HG03064 (cell line): ENCODE data around the gene RAB11B.
A peak's percentile ranks its signal among the peaks of the same experiment; 100 is the strongest.
"Not testable (repeated sequence)": the region's sequence is repeated elsewhere in the genome, so short reads cannot be mapped to it uniquely, and the experiment has no call there.

Source experiments
- ATAC-seq: cut with Tn5 transposase; IDR thresholded peaks from one replicate; pipeline ENCODE4 v1.9.1; 2021; ENCODE audit warnings: low read depth; ENCODE audit not compliant: unreplicated experiment

The RAB11B gene

GRCh38 chr19:8370176-8371010 is 19.8 kb upstream of the RAB11B start:
- ATAC-seq = no peak

- no peak for ATAC-seq
Measured at GRCh38 chr19:8371011-8371804, 19.0 kb upstream of the RAB11B start.

GRCh38 chr19:8373867-8374813 is 16.0 kb upstream of the RAB11B start:
- no peak for ATAC-seq

DNA sequence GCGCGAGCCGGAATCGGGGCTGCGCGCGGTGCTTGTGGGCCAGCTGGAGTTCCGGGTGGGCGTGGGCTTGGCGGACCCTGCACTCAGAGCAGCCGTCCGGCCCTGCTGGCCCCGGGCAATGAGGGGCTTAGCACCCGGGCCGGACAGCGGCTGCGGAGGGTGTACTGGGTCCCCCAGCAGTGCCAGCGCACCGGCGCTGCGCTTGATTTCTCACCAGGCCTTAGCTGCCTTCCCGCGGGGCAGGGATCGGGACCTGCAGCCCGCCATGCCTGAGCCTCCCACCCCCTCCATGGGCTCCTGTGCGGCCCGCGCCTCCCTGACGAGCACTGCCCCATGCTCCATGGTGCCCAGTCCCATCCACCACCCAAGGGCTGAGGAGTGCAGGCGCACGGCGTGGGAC is 14.4 kb upstream of the RAB11B start:
- not testable (repeated sequence) for ATAC-seq

GRCh38 chr19:8376373-8376974 is 13.7 kb upstream of the RAB11B start:
- not testable (repeated sequence) for ATAC-seq

DNA sequence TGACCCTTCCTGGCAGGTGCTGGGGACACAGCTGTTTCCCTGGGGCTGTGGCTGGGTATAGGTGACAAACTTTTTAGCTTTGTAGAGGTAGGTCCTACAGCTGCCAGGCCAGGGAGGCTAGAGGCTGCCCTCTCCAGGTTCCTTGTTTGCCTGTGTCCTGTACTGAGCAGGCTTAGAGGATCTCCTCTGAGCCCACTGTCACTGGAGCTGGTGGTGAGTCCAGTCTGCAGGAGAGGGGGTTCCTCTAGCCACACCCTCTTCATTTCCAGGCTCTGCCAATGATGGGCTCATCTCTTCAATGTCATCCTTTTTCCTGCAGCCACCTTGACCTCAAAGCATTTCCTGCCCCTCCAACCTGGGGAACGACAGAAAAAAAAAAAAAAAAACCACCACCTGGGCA is 12.6 kb upstream of the RAB11B start:
- no peak for ATAC-seq

- not testable (repeated sequence) for ATAC-seq
Measured at GRCh38 chr19:8379156-8379891, 10.8 kb upstream of the RAB11B start.

GRCh38 chr19:8384569-8384968 is 5.6 kb upstream of the RAB11B start:
- ATAC-seq = not testable (repeated sequence)

DNA sequence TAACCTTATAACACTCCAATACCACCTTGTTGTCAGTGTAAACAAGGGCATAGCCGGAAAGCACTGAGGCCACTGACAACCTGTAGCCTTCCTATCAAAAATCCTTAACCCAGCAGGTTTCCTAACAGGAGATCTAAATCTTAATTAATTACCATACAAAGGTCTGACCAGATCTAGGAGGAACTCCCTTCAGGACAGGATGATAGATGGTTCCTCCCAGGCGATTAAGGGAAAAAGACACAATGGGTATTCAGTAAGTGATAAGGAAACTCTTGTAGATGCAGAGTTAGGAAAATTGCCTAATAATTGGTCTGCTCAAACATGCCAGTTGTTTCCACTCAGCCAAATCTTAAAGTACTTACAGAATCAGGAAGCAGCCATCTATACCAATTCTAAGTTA is 5.1 kb upstream of the RAB11B start:
- not testable (repeated sequence) for ATAC-seq

GRCh38 chr19:8385566-8385965 is 4.6 kb upstream of the RAB11B start:
- not testable (repeated sequence) for ATAC-seq

- ATAC-seq = not testable (repeated sequence)
Measured at GRCh38 chr19:8386419-8386818, 3.7 kb upstream of the RAB11B start.

DNA sequence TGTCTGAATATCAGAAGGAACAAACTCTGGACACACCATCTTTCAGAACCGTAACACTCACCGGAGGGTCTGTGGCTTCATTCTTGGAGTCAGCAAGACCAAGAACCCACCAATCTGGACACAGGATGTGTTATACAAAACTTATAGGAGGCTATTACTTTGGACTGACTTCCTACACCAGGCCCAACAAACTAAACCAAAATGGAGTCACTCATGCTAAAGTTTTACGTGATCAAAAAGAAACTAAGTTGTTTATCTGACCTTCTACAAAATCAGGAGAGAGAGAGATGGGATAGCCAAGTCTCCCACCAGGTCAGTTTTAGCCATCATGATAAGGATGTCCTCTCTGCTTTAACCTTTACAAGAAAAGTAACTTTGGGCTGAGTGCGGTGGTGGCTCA is 3.2 kb upstream of the RAB11B start:
- ATAC-seq = no peak

DNA sequence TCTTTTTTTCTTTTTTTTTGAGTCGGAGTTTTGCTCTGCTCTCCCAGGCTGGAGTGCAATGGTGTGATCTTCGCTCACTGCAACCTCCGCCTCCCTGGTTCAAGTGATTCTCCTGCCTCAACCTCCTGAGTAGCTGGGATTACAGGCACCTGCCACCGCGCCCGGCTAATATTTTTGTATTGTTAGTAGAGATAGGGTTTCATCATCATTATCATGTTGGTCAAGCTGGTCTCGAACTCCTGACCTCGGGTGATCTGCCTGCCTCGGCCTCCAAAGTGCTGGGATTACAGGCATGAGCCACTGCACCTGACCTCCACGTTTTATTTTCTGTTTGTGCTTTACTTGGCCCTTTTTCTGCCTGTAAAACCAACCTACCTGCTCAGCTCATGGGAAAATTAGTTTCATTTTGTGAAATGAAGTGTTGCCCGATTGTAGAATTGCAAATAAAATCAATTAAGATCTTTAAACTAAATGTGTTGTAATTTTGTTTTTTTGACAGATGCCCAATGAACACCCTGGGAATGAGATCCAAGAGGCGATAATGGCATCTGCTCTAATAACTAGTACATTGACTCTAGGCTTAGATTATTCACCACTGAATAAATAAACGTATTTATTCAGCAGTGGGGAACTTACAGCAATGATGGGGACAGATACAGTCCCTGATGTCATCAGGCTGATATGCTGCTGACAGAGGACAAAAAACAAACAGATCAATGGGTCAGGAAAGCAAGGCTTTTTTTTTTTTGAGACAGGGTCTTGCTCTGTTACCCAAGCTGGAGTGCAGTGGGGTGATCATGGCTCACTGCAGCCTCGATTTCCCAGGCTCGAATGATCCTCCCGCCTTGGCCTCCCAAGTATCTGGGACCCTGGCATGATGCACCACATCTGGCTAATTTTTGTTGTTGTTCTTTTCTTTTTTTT is 2.2 kb upstream of the RAB11B start:
- no peak for ATAC-seq

- no peak for ATAC-seq
Measured at GRCh38 chr19:8388612-8388958, 1.6 kb upstream of the RAB11B start.

- ATAC-seq = peak; percentile 38
Measured at GRCh38 chr19:8390617-8390981, 439 bp downstream of the RAB11B start.

- no peak for ATAC-seq
Measured at GRCh38 chr19:8391198-8392016, 1.2 kb downstream of the RAB11B start.

DNA sequence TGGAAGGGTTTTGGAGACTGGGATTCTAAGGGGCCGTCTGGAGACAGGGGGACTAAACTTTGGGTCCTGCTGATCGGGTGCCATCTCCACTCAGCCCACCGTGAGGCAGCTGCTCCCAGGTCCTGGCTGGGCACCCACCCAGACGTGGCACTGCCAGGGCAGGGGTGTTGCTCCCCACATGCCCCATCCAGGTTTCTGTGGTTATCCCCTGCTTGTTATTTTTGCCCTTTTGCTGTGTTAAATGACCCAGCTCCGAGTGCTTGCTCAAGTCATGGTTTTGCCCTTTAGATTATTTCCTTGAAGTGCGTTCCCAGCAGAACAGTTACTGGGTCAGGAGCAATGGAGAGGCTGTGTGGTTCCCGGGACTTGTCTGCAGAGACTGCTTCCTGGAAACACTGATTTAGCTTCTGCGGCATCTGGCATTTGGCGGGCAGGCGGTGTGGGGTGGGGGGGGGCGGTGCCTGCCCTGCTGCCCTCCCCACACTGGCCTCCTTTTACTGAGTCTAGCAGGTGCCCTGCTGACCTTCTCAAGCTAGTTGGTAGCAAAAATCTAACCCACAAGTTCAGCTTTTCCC is 1.9 kb downstream of the RAB11B start:
- ATAC-seq = no peak
